Panc1 (cell line): ENCODE data around the gene NAA60. TPM values are rescaled to one million over a fixed set of nuclear protein-coding genes. Genes with fewer than 3 reads are reported as not detected.

Experiments
- ATAC-seq: fragments of 200-7000 bp; cut with Tn5 transposase; 2 replicates; pipeline ENCODE4 v1.9.1; 2020; ENCODE audit warnings: mild to moderate bottlenecking, moderate library complexity
- BruUV-seq: library from RNA; stranded (reverse); fragments of 400-500 nt; replicated peaks from 2 replicates; lab custom pipeline; 2021; lab: Mats Ljungman, UMichigan
- CTCF ChIA-PET: fragments of 300-600 bp; sonication (Branson Sonifier 250); formaldehyde crosslinking; loops from one replicate; lab custom pipeline; 2022; ENCODE audit warnings: antibody characterized with exemption; lab: Charles Lee
- POLR2A ChIA-PET: fragments of 300-600 bp; sonication (Branson Sonifier 250); formaldehyde crosslinking; loops from one replicate; lab custom pipeline; 2022; ENCODE audit warnings: antibody characterized with exemption; lab: Charles Lee
- DNase-seq: peaks from one replicate; pipeline ENCODE4 v3.0.0-alpha.2; 2010; ENCODE audit warnings: low read depth, low spot score
- H3K27ac ChIP-seq: 2 replicates; pipeline ENCODE4 v1.5.1; 2011; ENCODE audit warnings: mild to moderate bottlenecking, low read length, inconsistent platforms
- H3K27me3 ChIP-seq: fragments of 200-500 bp; sonication (Bioruptor generic); 2 replicates; pipeline ENCODE4 v1.6.0; 2014; ENCODE audit warnings: low read length, inconsistent platforms; ENCODE audit not compliant: control insufficient read depth, insufficient read depth
- H3K36me3 ChIP-seq: fragments of 200-500 bp; sonication (Bioruptor generic); 2 replicates; pipeline ENCODE4 v1.5.1; 2014; ENCODE audit warnings: inconsistent platforms, mild to moderate bottlenecking, low read length, moderate library complexity; ENCODE audit not compliant: control insufficient read depth, insufficient read depth
- H3K4me1 ChIP-seq: 2 replicates; pipeline ENCODE4 v1.5.1; 2011; ENCODE audit warnings: inconsistent platforms, mild to moderate bottlenecking, low read length, moderate library complexity; ENCODE audit not compliant: control insufficient read depth, insufficient read depth
- H3K4me3 ChIP-seq, 2 experiments: 2 replicates each; pipeline ENCODE4 v1.5.1; 2011 to 2012; ENCODE audit warnings: low read depth in 2 of 2, low read length in 2 of 2, mild to moderate bottlenecking in 2 of 2, inconsistent platforms in 1 of 2, moderate library complexity in 1 of 2
- H3K9me3 ChIP-seq: fragments of 200-500 bp; sonication (Bioruptor generic); 2 replicates; pipeline ENCODE4 v1.5.1; 2014; ENCODE audit warnings: low read depth, mild to moderate bottlenecking, inconsistent platforms, low read length, moderate library complexity; ENCODE audit not compliant: control insufficient read depth, insufficient read depth
- POLR2AphosphoS5 ChIP-seq: IDR thresholded peaks from 2 replicates; pipeline ENCODE4 v1.6.1; 2012; ENCODE audit warnings: mild to moderate bottlenecking, low read depth, low read length, moderate library complexity
- SIN3A ChIP-seq: IDR thresholded peaks from 2 replicates; pipeline ENCODE4 v1.6.1; 2012; ENCODE audit warnings: low read depth, mild to moderate bottlenecking, low read length, moderate library complexity, borderline replicate concordance; ENCODE audit not compliant: insufficient read depth
- TCF7L2 ChIP-seq: IDR thresholded peaks from 2 replicates; pipeline ENCODE4 v1.6.1; 2011; ENCODE audit warnings: mild to moderate bottlenecking, low read depth, low read length, inconsistent platforms
- in situ Hi-C: cut with HindIII; loops from 2 replicates; pipeline ENCODE4 v1.10.0; 2016; ENCODE audit warnings: low sequenced_read_pairs, low pct_unique_long_range_greater_than_20kb
- intact Hi-C: fragments of 100-400 bp; cut with micrococcal nuclease; formaldehyde crosslinking; loops from one replicate; pipeline ENCODE4 v1.10.0; 2022; ENCODE audit not compliant: unreplicated experiment
- total RNA-seq: library from RNA; stranded (reverse); gene quantifications from one replicate; pipeline ENCODE4 v1.2.1, GENCODE V29; 2021; ENCODE audit not compliant: unreplicated experiment
- TF ChIP-seq, protein P1 (sequence below): fragments of 450-650 bp; IDR thresholded peaks from 2 replicates; pipeline ENCODE4 v1.5.1; 2017; ENCODE audit warnings: mild to moderate bottlenecking
- TF ChIP-seq, protein P2 (sequence below), 2 experiments: IDR thresholded peaks; 2 replicates each; pipeline ENCODE4 v1.6.1; 2011 to 2012; ENCODE audit warnings: low read depth in 2 of 2, control low read depth in 1 of 2, low read length in 1 of 2, mild to moderate bottlenecking in 1 of 2, moderate library complexity in 1 of 2; ENCODE audit not compliant: insufficient read depth in 1 of 2

The NAA60 gene
- total RNA-seq, 1 experiment from 2014 or later, result 56.0 TPM

DNA sequence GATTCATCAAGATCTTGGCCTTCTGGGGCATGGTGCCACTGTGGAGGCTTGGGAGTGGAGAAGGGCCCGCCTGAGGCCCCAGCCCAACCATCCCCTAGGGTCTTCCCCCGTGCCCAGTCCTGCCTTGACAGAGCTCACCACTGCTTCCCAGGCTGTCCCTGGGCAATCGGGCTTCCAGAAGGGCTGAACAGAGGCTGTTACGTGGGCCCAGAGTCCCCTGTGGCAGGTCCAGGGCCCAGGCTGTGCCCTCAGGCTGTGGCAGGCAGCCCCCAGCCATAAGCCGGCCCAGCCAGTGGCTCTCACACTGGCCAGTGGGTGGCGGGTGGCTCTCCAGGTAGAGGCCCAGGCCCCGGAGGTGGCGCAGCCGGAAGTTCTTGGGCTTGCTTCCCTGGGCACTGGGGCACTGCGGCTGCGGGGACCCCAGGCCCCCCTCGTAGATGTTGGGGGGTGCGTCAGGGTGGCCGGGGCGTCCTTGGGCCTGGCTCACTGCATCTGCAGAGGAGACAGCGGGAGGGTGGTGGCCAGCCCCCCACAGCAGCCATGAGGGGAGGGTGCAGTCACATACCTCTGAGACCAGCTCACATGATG, 51.0 kb downstream of the NAA60 start:
- no peak overlapping the region for H3K27ac ChIP-seq
- in situ Hi-C loops (no loop called here), intact Hi-C loops (no loop called here)
- POLR2A ChIA-PET, result no interaction called here
- BruUV-seq, result no TSS peak
- H3K36me3 ChIP-seq, result no peaks in the 10 kb centered on the region
- no peak for DNase-seq
- no peaks in the 10 kb centered on the region for H3K4me1 ChIP-seq
- no peaks in the 10 kb centered on the region for H3K27me3 ChIP-seq
- no peaks in the 10 kb centered on the region for H3K9me3 ChIP-seq
- ATAC-seq, result no peak
- TF ChIP-seq POLR2AphosphoS5, result no peak
- no peak for TF ChIP-seq TCF7L2
- TF ChIP-seq, protein P1, sequence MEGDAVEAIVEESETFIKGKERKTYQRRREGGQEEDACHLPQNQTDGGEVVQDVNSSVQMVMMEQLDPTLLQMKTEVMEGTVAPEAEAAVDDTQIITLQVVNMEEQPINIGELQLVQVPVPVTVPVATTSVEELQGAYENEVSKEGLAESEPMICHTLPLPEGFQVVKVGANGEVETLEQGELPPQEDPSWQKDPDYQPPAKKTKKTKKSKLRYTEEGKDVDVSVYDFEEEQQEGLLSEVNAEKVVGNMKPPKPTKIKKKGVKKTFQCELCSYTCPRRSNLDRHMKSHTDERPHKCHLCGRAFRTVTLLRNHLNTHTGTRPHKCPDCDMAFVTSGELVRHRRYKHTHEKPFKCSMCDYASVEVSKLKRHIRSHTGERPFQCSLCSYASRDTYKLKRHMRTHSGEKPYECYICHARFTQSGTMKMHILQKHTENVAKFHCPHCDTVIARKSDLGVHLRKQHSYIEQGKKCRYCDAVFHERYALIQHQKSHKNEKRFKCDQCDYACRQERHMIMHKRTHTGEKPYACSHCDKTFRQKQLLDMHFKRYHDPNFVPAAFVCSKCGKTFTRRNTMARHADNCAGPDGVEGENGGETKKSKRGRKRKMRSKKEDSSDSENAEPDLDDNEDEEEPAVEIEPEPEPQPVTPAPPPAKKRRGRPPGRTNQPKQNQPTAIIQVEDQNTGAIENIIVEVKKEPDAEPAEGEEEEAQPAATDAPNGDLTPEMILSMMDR, result no peak
- no peak for TF ChIP-seq SIN3A
- TF ChIP-seq, protein P2, sequence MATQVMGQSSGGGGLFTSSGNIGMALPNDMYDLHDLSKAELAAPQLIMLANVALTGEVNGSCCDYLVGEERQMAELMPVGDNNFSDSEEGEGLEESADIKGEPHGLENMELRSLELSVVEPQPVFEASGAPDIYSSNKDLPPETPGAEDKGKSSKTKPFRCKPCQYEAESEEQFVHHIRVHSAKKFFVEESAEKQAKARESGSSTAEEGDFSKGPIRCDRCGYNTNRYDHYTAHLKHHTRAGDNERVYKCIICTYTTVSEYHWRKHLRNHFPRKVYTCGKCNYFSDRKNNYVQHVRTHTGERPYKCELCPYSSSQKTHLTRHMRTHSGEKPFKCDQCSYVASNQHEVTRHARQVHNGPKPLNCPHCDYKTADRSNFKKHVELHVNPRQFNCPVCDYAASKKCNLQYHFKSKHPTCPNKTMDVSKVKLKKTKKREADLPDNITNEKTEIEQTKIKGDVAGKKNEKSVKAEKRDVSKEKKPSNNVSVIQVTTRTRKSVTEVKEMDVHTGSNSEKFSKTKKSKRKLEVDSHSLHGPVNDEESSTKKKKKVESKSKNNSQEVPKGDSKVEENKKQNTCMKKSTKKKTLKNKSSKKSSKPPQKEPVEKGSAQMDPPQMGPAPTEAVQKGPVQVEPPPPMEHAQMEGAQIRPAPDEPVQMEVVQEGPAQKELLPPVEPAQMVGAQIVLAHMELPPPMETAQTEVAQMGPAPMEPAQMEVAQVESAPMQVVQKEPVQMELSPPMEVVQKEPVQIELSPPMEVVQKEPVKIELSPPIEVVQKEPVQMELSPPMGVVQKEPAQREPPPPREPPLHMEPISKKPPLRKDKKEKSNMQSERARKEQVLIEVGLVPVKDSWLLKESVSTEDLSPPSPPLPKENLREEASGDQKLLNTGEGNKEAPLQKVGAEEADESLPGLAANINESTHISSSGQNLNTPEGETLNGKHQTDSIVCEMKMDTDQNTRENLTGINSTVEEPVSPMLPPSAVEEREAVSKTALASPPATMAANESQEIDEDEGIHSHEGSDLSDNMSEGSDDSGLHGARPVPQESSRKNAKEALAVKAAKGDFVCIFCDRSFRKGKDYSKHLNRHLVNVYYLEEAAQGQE (IDR thresholded peaks at IDR 0.05; ENCODE audit: insufficient read depth in 1 of 2, low read depth in 2 of 2, low read length in 1 of 2), result no peak
- no peak overlapping the region for H3K4me3 ChIP-seq
- CTCF ChIA-PET, result no interaction called here

DNA sequence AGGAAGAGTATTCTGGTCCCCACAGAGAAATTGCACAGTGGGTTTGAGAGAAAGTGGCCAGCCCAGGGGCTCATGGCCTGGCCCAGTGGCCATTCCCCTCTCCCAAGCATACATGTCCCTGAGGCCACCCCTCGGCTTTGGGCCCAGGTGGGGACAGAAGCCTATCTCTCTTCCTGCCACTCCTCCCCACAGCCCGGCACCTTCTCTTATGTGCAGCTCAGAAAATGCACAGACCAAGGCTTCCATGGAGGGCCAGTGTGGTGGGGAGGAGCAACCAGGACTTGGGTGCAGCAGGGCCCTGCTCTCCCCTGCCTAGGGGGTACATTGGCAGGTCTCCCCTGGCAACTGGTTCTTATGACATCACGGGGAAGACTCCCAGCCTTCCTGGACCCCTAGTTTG, 51.7 kb downstream of the NAA60 start, which contains the start of gene C16orf90:
TSS of gene C16orf90 (minus strand) at position 314 of the 400 bp plus-strand sequence. CDS start at position 246, 68 bp downstream.
- intact Hi-C loops (no loop called here), in situ Hi-C loops (no loop called here)
- Histone ChIP-seq H3K9me3 (no peaks in the 10 kb centered on the region), H3K27ac (no peak within 1 kb of the TSS), H3K4me3 (no peak within 1 kb of the TSS), H3K36me3 (no peaks in the 10 kb centered on the region), H3K4me1 (no peaks in the 10 kb centered on the region), H3K27me3 (no peaks in the 10 kb centered on the region)
- no TSS peak for BruUV-seq
- ATAC-seq (no peak), DNase-seq (no peak)
- ChIA-PET CTCF (no interaction called here), POLR2A (no interaction called here)
- no peak for TF ChIP-seq SIN3A
- TF ChIP-seq, protein P2 (IDR thresholded peaks at IDR 0.05; ENCODE audit: insufficient read depth in 1 of 2, low read depth in 2 of 2, low read length in 1 of 2), result no peak
- no peak for TF ChIP-seq TCF7L2
- TF ChIP-seq, protein P1, result no peak
- no peak for TF ChIP-seq POLR2AphosphoS5
